ENCODE data around the gene CAND1. TPM values are rescaled to one million over a fixed set of nuclear protein-coding genes. Genes with fewer than 3 reads are reported as not detected.

CAND1 gene
- total RNA-seq, 1 experiment from 2014 or later, result 230 TPM

- TF ChIP-seq CTCF (conservative IDR thresholded peaks at IDR 0.05), result no peak
- H2BK12ac ChIP-seq (ENCODE audit: insufficient read length, low read depth, low read length), result no peak overlapping the region
These were observed 79.5 kb downstream of the CAND1 start for GRCh38 chr12:67348683-67349082.

More at GRCh38 chr12:67348683-67349082, 79.5 kb downstream of the CAND1 start:
- Histone ChIP-seq H3K4me2 (ENCODE audit: insufficient read depth, insufficient read length, low read length) (no peak overlapping the region), H3K9ac (ENCODE audit: extremely low read depth, insufficient read length, low read length) (no peak overlapping the region), H3K79me2 (ENCODE audit: insufficient read depth, low read length) (no peaks in the 10 kb centered on the region), H2BK15ac (ENCODE audit: low read depth, low read length) (no peak overlapping the region), H4K91ac (ENCODE audit: insufficient read length, low read depth, low read length) (no peak overlapping the region), H3K56ac (ENCODE audit: insufficient read length, low read depth, low read length) (no peak overlapping the region), H3K4ac (ENCODE audit: low read depth, low read length) (no peak overlapping the region), H3K27me3 (ENCODE audit: insufficient read depth, low read length) (no peaks in the 10 kb centered on the region), H3K4me1 (ENCODE audit: insufficient read depth, low read length) (no peaks in the 10 kb centered on the region), H3K23me2 (ENCODE audit: insufficient read length, low read depth, low read length, poor library complexity, severe bottlenecking) (no peaks in the 10 kb centered on the region), H2BK5ac (ENCODE audit: insufficient read length, low read length) (no peak overlapping the region), H3K14ac (ENCODE audit: insufficient read depth, low read length) (no peak overlapping the region), H4K8ac (replicated peaks; ENCODE audit: insufficient read length, low read depth, low read length) (no peak overlapping the region), H3K23ac (ENCODE audit: insufficient read length, low read depth, low read length) (no peak overlapping the region), H4K5ac (ENCODE audit: insufficient read length, low read depth, low read length) (no peak overlapping the region), H3K18ac (ENCODE audit: insufficient read length, low read depth, low read length) (no peak overlapping the region), H4K20me1 (ENCODE audit: control insufficient read depth, insufficient read depth, insufficient read length) (no peaks in the 10 kb centered on the region), H3K27ac (ENCODE audit: insufficient read length, low read depth, low read length) (no peak overlapping the region), H2BK20ac (ENCODE audit: low read depth, low read length, poor library complexity, severe bottlenecking) (no peak overlapping the region), H2AK5ac (ENCODE audit: insufficient read length, low read length) (no peak overlapping the region), H2AFZ (ENCODE audit: low read length) (no peak overlapping the region), H3T11ph (ENCODE audit: low read length) (no peak overlapping the region), H3K79me1 (ENCODE audit: insufficient read depth, low read depth, low read length, poor library complexity, severe bottlenecking) (no peaks in the 10 kb centered on the region), H3K9me3 (ENCODE audit: control insufficient read depth, low read depth, low read length) (no peaks in the 10 kb centered on the region), H2BK120ac (ENCODE audit: low read depth, low read length, poor library complexity, severe bottlenecking) (no peak overlapping the region)
- Mint-ChIP-seq H3K4me1 (no peaks in the 10 kb centered on the region), H3K4me3 (no peak overlapping the region), H3K27me3 (ENCODE audit: low read depth) (no peaks in the 10 kb centered on the region), H3K36me3 (ENCODE audit: insufficient read depth in 1 of 3, low read depth in 3 of 3) (no peaks in the 10 kb centered on the region; a peak in 1 of 7 replicates), H3K27ac (no peak overlapping the region), H3K9me3 (peaks cover 0 to 3% of the 10 kb centered on the region in 2 experiments; a peak in 1 of 5 replicates)
- no peak for DNase-seq
- no CpG with 5 or more reads among the region's 2 CpGs for WGBS (ENCODE audit: extremely low coverage, insufficient read length, low lambda C conversion rate)

Data from H9 (cell line).